K562 (cell line): ENCODE results near the gene CCR7. TPM values are rescaled to one million over a fixed set of nuclear protein-coding genes. Genes with fewer than 3 reads are reported as not detected.

Experiments
- ARHGAP35 ChIP-seq: fragments of 450-650 bp; IDR thresholded peaks from 2 replicates; pipeline ENCODE4 v1.6.1; 2018; ENCODE audit not compliant: partially characterized antibody
- BCL6 ChIP-seq: fragments of 250-450 bp; sonication (Bioruptor Pico); IDR thresholded peaks from 2 replicates; pipeline ENCODE4 v1.4.0; 2020
- C11orf30 ChIP-seq: fragments of 450-650 bp; IDR thresholded peaks from 2 replicates; pipeline ENCODE4 v1.6.1; 2016; ENCODE audit warnings: low read depth, mild to moderate bottlenecking
- CC2D1A ChIP-seq: fragments of 450-650 bp; IDR thresholded peaks from 2 replicates; pipeline ENCODE4 v1.6.1; 2017; ENCODE audit warnings: mild to moderate bottlenecking
- DMBX1 ChIP-seq: fragments of 250-450 bp; sonication (Bioruptor Pico); IDR thresholded peaks from 2 replicates; pipeline ENCODE4 v1.8.0; 2022; ENCODE audit warnings: inconsistent platforms, mild to moderate bottlenecking, moderate library complexity, borderline replicate concordance
- EZH2 ChIP-seq: IDR thresholded peaks from 2 replicates; pipeline ENCODE4 v1.6.1; 2012; ENCODE audit warnings: low read depth, mild to moderate bottlenecking, inconsistent platforms, low read length, borderline replicate concordance
- FOXJ3 ChIP-seq: sonication (generic); formaldehyde crosslinking; IDR thresholded peaks from 2 replicates; pipeline ENCODE4 v1.4.0; 2020; ENCODE audit warnings: mild to moderate bottlenecking, missing genetic modification reagents
- GTF3C2 ChIP-seq: IDR thresholded peaks from 3 replicates; pipeline ENCODE4 v1.6.1; 2011; ENCODE audit warnings: borderline replicate concordance, mild to moderate bottlenecking, moderate library complexity; ENCODE audit not compliant: insufficient read length; ENCODE audit errors: extremely low read depth
- HDAC8 ChIP-seq: fragments of 450-650 bp; IDR thresholded peaks from 2 replicates; pipeline ENCODE4 v1.6.1; 2016; ENCODE audit warnings: mild to moderate bottlenecking, missing genetic modification characterization, moderate library complexity, missing compliant biosample characterization
- HEY1 ChIP-seq: fragments of 250-450 bp; sonication (Bioruptor Pico); IDR thresholded peaks from 2 replicates; pipeline ENCODE4 v1.5.0; 2020; ENCODE audit warnings: mild to moderate bottlenecking, moderate library complexity, borderline replicate concordance
- IRF2 ChIP-seq: sonication (generic); formaldehyde crosslinking; IDR thresholded peaks from 2 replicates; pipeline ENCODE4 v1.8.1; 2022; ENCODE audit warnings: mild to moderate bottlenecking, missing genetic modification reagents
- IRF9 ChIP-seq: fragments of 450-650 bp; IDR thresholded peaks from 2 replicates; pipeline ENCODE4 v1.6.1; 2016; ENCODE audit warnings: missing biosample characterization, missing genetic modification characterization
- MEIS2 ChIP-seq: fragments of 450-650 bp; IDR thresholded peaks from 2 replicates; pipeline ENCODE4 v1.6.1; 2014; ENCODE audit warnings: mild to moderate bottlenecking; ENCODE audit not compliant: partially characterized antibody
- NFIC ChIP-seq: fragments of 450-650 bp; IDR thresholded peaks from 2 replicates; pipeline ENCODE4 v1.6.1; 2017; ENCODE audit warnings: mild to moderate bottlenecking, inconsistent platforms
- OTX1 ChIP-seq: fragments of 450-650 bp; formaldehyde crosslinking; IDR thresholded peaks from 2 replicates; pipeline ENCODE4 v1.4.0; 2022; ENCODE audit warnings: mild to moderate bottlenecking
- PHB ChIP-seq: fragments of 250-450 bp; sonication (Bioruptor Pico); IDR thresholded peaks from 2 replicates; pipeline ENCODE4 v1.5.0; 2021
- RBM34 ChIP-seq: fragments of 200-400 bp; formaldehyde crosslinking; IDR thresholded peaks from 2 replicates; pipeline ENCODE4 v1.6.1; 2018; ENCODE audit warnings: low read length, borderline replicate concordance; ENCODE audit not compliant: insufficient read depth
- SMAD1 ChIP-seq: fragments of 150-350 bp; IDR thresholded peaks from 2 replicates; pipeline ENCODE4 v1.6.1; 2014; ENCODE audit warnings: low read length, low read depth; ENCODE audit not compliant: partially characterized antibody
- SREBF2 ChIP-seq: sonication (generic); formaldehyde crosslinking; IDR thresholded peaks from 2 replicates; pipeline ENCODE4 v1.4.0; 2020; ENCODE audit warnings: mild to moderate bottlenecking, missing genetic modification reagents
- STAT5A ChIP-seq: IDR thresholded peaks from 2 replicates; pipeline ENCODE4 v1.6.1; 2012; ENCODE audit warnings: low read length, inconsistent platforms, borderline replicate concordance
- TAL1 ChIP-seq: fragments of 450-650 bp; IDR thresholded peaks from 2 replicates; pipeline ENCODE4 v1.6.1; 2016; ENCODE audit warnings: mild to moderate bottlenecking
- TARDBP ChIP-seq: fragments of 450-650 bp; IDR thresholded peaks from 2 replicates; pipeline ENCODE4 v1.6.1; 2016
- ZC3H8 ChIP-seq: fragments of 450-650 bp; IDR thresholded peaks from 2 replicates; pipeline ENCODE4 v1.6.1; 2017
- ZNF217 ChIP-seq: sonication (generic); formaldehyde crosslinking; IDR thresholded peaks from 2 replicates; pipeline ENCODE4 v1.8.0; 2022; ENCODE audit warnings: mild to moderate bottlenecking, missing genetic modification reagents
- ZNF274 ChIP-seq: IDR thresholded peaks from 2 replicates; pipeline ENCODE4 v1.6.1; 2011; ENCODE audit warnings: low read depth, mild to moderate bottlenecking, low read length, moderate library complexity, borderline replicate concordance
- ZNF584 ChIP-seq: fragments of 200-800 bp; sonication (Bioruptor generic); IDR thresholded peaks from 2 replicates; pipeline ENCODE4 v1.6.1; 2016; ENCODE audit warnings: low read depth, mild to moderate bottlenecking, missing genetic modification characterization, missing compliant biosample characterization
- ZNF79 ChIP-seq: fragments of 250-450 bp; sonication (Bioruptor Pico); IDR thresholded peaks from 2 replicates; pipeline ENCODE4 v1.4.0; 2020; ENCODE audit warnings: low read depth, mild to moderate bottlenecking, moderate library complexity
- polyA plus RNA-seq, 8 experiments: library from polyadenylated mRNA; depleted of rRNA in 4 of 8; stranded (reverse) in 5 of 8; unstranded in 3 of 8; fragments of >200 nt; fragmentation: Nextera tagmentation in 2 of 8; fragmentation: Illumina TruSeq in 1 of 8; extraction: Ambion mirVana in 2 of 8; extraction: Trizol in 1 of 8; gene quantifications; 2 replicates each; pipeline versions ENCODE4 v1.2.1 to v1.2.3, GENCODE V29; 2011 to 2014; ENCODE audit warnings: inconsistent platforms in 1 of 8, missing spikeins in 1 of 8
- total RNA-seq, 7 experiments: library from RNA; depleted of rRNA in 6 of 7; stranded (reverse); fragments of >200 nt in 6 of 7; fragmentation: Illumina TruSeq in 2 of 7; extraction: Trizol in 2 of 7; gene quantifications; 2 replicates each; pipeline versions ENCODE4 v1.2.1 to v1.2.3, GENCODE V29; 2011 to 2021; ENCODE audit warnings: low replicate concordance in 1 of 7

Gene CCR7
- total and polyA plus RNA-seq, 9 of the 15 experiments (the other 6 are each of a cell fraction or from before 2014, with no cell fraction given) = 0.14 to 1.4 (median 0.56) TPM

- TF ChIP-seq HEY1 (CRISPR knock-in tag) (no peak), MEIS2 (peak; percentile 56), NFIC (peak; percentile 82), HDAC8 (tag) (no peak), PHB (CRISPR knock-in tag) (no peak), SREBF2 (no peak), ZNF274 (no peak), GTF3C2 (no peak), DMBX1 (CRISPR knock-in tag) (no peak; the same call in 1 of the 2 replicates), STAT5A (peak; percentile 47; the same call in 1 of the 2 replicates), TAL1 (peak; percentile 85), ARHGAP35 (no peak), SMAD1 (no peak), IRF2 (CRISPR knock-in tag) (peak; percentile 83), FOXJ3 (CRISPR knock-in tag) (no peak), OTX1 (CRISPR knock-in tag) (no peak), ZC3H8 (0 out of 2 replicates have a peak, but pooled peaks have one; percentile 32), EZH2 (no peak), IRF9 (no peak), ZNF217 (no peak), C11orf30 (no peak), RBM34 (no peak), ZNF79 (no peak), CC2D1A (no peak), TARDBP (peak; percentile 75; the same call in 1 of the 2 replicates), BCL6 (CRISPR knock-in tag) (no peak), ZNF584 (CRISPR knock-in tag) (no peak; the same call in none of the 2 replicates)
These were observed 11.4 kb downstream of the CCR7 start (continued) for GRCh38 chr17:40553694-40554534.
